ENCODE measurements around the gene HEXIM1. TPM values are rescaled to one million over a fixed set of nuclear protein-coding genes. Genes with fewer than 3 reads are reported as not detected.

The HEXIM1 gene
- total RNA-seq, 2 experiments from 2014 or later, result 40.2 to 42.4 TPM

GRCh38 chr17:45189009-45189408 lies 40.7 kb downstream of the HEXIM1 start:
- no peak overlapping the region for H3K27ac Mint-ChIP-seq
- H3K9me3 Mint-ChIP-seq (ENCODE audit: low read depth), result no peaks in the 10 kb centered on the region
- DNase-seq (no peak), ATAC-seq (no peak)
- no peaks in the 10 kb centered on the region for H3K27me3 Mint-ChIP-seq
- no peaks in the 10 kb centered on the region for H3K4me1 Mint-ChIP-seq
- H3K4me3 Mint-ChIP-seq, result no peak overlapping the region
- CTCF ChIA-PET, result interaction anchor here (1.1 to 17.2 kb wide), 6 partner anchors 9 to 230 kb away, joined by 3 to 401 read pairs (median 6); partner anchors contain the start of genes ACBD4 and PLCD3
- H3K36me3 Mint-ChIP-seq, result no peaks in the 10 kb centered on the region

GRCh38 chr17:45190503-45191255 lies 42.4 kb downstream of the HEXIM1 start:
- ATAC-seq (no peak), DNase-seq (no peak)
- no peaks in the 10 kb centered on the region for H3K4me1 Mint-ChIP-seq
- H3K36me3 Mint-ChIP-seq, result no peaks in the 10 kb centered on the region
- H3K27ac Mint-ChIP-seq, result no peak overlapping the region
- peaks cover 2% of the 10 kb centered on the region for H3K9me3 Mint-ChIP-seq (ENCODE audit: low read depth)
- H3K27me3 Mint-ChIP-seq, result no peaks in the 10 kb centered on the region
- H3K4me3 Mint-ChIP-seq, result no peak overlapping the region
- CTCF ChIA-PET, result interaction anchor here (17.2 kb wide), 1 partner anchor 56 kb away, joined by 401 read pairs; the partner anchor contains the start of genes ACBD4 and PLCD3

- Mint-ChIP-seq H3K4me1 (peaks cover 6% of the 10 kb centered on the region), H3K36me3 (no peaks in the 10 kb centered on the region), H3K9me3 (ENCODE audit: low read depth) (peaks cover 2% of the 10 kb centered on the region), H3K4me3 (no peak overlapping the region), H3K27me3 (no peaks in the 10 kb centered on the region), H3K27ac (no peak overlapping the region)
- CTCF ChIA-PET, result interaction anchor here (1.0 to 17.2 kb wide), 4 partner anchors 44 to 342 kb away, joined by 3 to 401 read pairs (median 71); partner anchors contain the start of genes ACBD4, HEXIM1 and PLCD3
- ATAC-seq, result no peak
- no peak for DNase-seq
Observed at GRCh38 chr17:45195424-45195823, 47.1 kb downstream of the HEXIM1 start.

- H3K27ac Mint-ChIP-seq, result no peak overlapping the region
- no peaks in the 10 kb centered on the region for H3K36me3 Mint-ChIP-seq
- no peak overlapping the region for H3K4me3 Mint-ChIP-seq
- CTCF ChIA-PET, result interaction anchor here (0.7 to 17.2 kb wide), 41 partner anchors 9 to 420 kb away, joined by 3 to 401 read pairs (median 4); partner anchors contain the start of genes ACBD4, HEXIM1, HEXIM2 and MAP3K14
- DNase-seq (no peak), ATAC-seq (no peak)
- H3K4me1 Mint-ChIP-seq, result peaks cover 6% of the 10 kb centered on the region
- H3K27me3 Mint-ChIP-seq, result no peaks in the 10 kb centered on the region
- H3K9me3 Mint-ChIP-seq (ENCODE audit: low read depth), result peaks cover 2% of the 10 kb centered on the region
Observed at GRCh38 chr17:45197108-45197507, 48.8 kb downstream of the HEXIM1 start.

GRCh38 chr17:45197555-45198334 lies 49.5 kb downstream of the HEXIM1 start:
- no peaks in the 10 kb centered on the region for H3K27me3 Mint-ChIP-seq
- H3K9me3 Mint-ChIP-seq (ENCODE audit: low read depth), result peaks cover 2% of the 10 kb centered on the region
- no peaks in the 10 kb centered on the region for H3K36me3 Mint-ChIP-seq
- CTCF ChIA-PET, result interaction anchor here (0.6 to 17.2 kb wide), 44 partner anchors 9 to 420 kb away, joined by 3 to 401 read pairs (median 4); partner anchors contain the start of genes ACBD4, HEXIM1, HEXIM2 and MAP3K14
- H3K4me1 Mint-ChIP-seq, result peaks cover 6% of the 10 kb centered on the region
- DNase-seq (peak; percentile 90), ATAC-seq (peak; percentile 100)
- H3K4me3 Mint-ChIP-seq, result no peak overlapping the region
- peak overlapping the region; percentile 19 for H3K27ac Mint-ChIP-seq

GRCh38 chr17:45200701-45201100 lies 52.4 kb downstream of the HEXIM1 start:
- ATAC-seq (no peak), DNase-seq (no peak)
- CTCF ChIA-PET, result interaction anchor here (0.7 to 17.2 kb wide), 6 partner anchors 18 to 66 kb away, joined by 3 to 401 read pairs (median 4); partner anchors contain the start of genes ACBD4, HEXIM1 and PLCD3
- Mint-ChIP-seq H3K27me3 (no peaks in the 10 kb centered on the region), H3K36me3 (no peaks in the 10 kb centered on the region), H3K27ac (no peak overlapping the region), H3K4me1 (peaks cover 6% of the 10 kb centered on the region), H3K9me3 (ENCODE audit: low read depth) (no peaks in the 10 kb centered on the region), H3K4me3 (no peak overlapping the region)

GRCh38 chr17:45201457-45201856 lies 53.2 kb downstream of the HEXIM1 start:
- Mint-ChIP-seq H3K36me3 (no peaks in the 10 kb centered on the region), H3K4me3 (no peak overlapping the region), H3K9me3 (ENCODE audit: low read depth) (no peaks in the 10 kb centered on the region), H3K27me3 (no peaks in the 10 kb centered on the region), H3K4me1 (peaks cover 6% of the 10 kb centered on the region), H3K27ac (no peak overlapping the region)
- ATAC-seq (no peak), DNase-seq (no peak)
- CTCF ChIA-PET, result interaction anchor here (1.0 to 17.2 kb wide), 4 partner anchors 43 to 67 kb away, joined by 3 to 401 read pairs (median 6); partner anchors contain the start of genes ACBD4, HEXIM1 and PLCD3

Small RNAs within 50 kb of the gene (microRNA-seq; reads per million reads assigned to microRNA genes)
- not detected for gene MIR6784

Other genes starting within 250 kb of the HEXIM1 start
- gene EFTUD2, start 249.0 kb upstream of the HEXIM1 start, total RNA-seq, result 100 to 1,000 TPM; 134 to 178 TPM
- not detected for gene GFAP, start 233.0 kb upstream of the HEXIM1 start, total RNA-seq
- 100 to 1,000 TPM in 1 of 2 experiments, 10 to 100 TPM in 1; 86.7 to 117 TPM for gene KIF18B, start 200.7 kb upstream of the HEXIM1 start, total RNA-seq
- under 1 TPM; 0.33 to 0.38 TPM for gene C1QL1, start 180.2 kb upstream of the HEXIM1 start, total RNA-seq
- gene DCAKD, start 96.8 kb upstream of the HEXIM1 start, total RNA-seq, result 10 to 100 TPM; 29.4 to 34.3 TPM
- 100 to 1,000 TPM; 136 to 148 TPM for gene NMT1, start 87.2 kb upstream of the HEXIM1 start, total RNA-seq
- gene PLCD3, start 16.0 kb upstream of the HEXIM1 start, total RNA-seq, result 1 to 10 TPM; 2.6 to 5.2 TPM
- gene ACBD4, start 12.8 kb upstream of the HEXIM1 start, total RNA-seq, result 10 to 100 TPM; 14.9 to 20.6 TPM
- 1 to 10 TPM; 6.9 to 7.5 TPM for gene HEXIM2, start 13.4 kb downstream of the HEXIM1 start, total RNA-seq
- 100 to 1,000 TPM; 482 to 504 TPM for gene FMNL1, start 73.4 kb downstream of the HEXIM1 start, total RNA-seq
- gene SPATA32, start 113.6 kb downstream of the HEXIM1 start, total RNA-seq, result under 1 TPM; 0.23 to 0.49 TPM
- 10 to 100 TPM; 39.3 to 43.0 TPM for gene MAP3K14, start 168.5 kb downstream of the HEXIM1 start, total RNA-seq